Neural progenitor cell (in vitro differentiated cells): Measurements from ENCODE around the gene AHNAK2.

Source experiments
- EZH2phosphoT487 ChIP-seq: fragments of 200-600 bp; sonication (generic); IDR thresholded peaks from 2 replicates; pipeline ENCODE4 v1.6.1; 2017; ENCODE audit warnings: antibody characterized with exemption
- TF ChIP-seq, protein P1 (sequence below): fragments of 200-600 bp; sonication (generic); IDR thresholded peaks from 2 replicates; pipeline ENCODE4 v1.5.1; 2017; ENCODE audit warnings: antibody characterized with exemption, mild to moderate bottlenecking

- no peak for TF ChIP-seq EZH2phosphoT487
- TF ChIP-seq, protein P1, sequence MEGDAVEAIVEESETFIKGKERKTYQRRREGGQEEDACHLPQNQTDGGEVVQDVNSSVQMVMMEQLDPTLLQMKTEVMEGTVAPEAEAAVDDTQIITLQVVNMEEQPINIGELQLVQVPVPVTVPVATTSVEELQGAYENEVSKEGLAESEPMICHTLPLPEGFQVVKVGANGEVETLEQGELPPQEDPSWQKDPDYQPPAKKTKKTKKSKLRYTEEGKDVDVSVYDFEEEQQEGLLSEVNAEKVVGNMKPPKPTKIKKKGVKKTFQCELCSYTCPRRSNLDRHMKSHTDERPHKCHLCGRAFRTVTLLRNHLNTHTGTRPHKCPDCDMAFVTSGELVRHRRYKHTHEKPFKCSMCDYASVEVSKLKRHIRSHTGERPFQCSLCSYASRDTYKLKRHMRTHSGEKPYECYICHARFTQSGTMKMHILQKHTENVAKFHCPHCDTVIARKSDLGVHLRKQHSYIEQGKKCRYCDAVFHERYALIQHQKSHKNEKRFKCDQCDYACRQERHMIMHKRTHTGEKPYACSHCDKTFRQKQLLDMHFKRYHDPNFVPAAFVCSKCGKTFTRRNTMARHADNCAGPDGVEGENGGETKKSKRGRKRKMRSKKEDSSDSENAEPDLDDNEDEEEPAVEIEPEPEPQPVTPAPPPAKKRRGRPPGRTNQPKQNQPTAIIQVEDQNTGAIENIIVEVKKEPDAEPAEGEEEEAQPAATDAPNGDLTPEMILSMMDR, result no peak
These were observed 39.2 kb downstream of the AHNAK2 start for GRCh38 chr14:104938960-104939359.
